ENCODE measurements around the gene RAB40C.

RAB40C gene

GRCh38 chr16:647173-647902 lies 57.5 kb downstream of the RAB40C start:
- Histone ChIP-seq H3K4me1 (ENCODE audit: control insufficient read depth, insufficient read depth, low read length) (peaks cover 70% of the 10 kb centered on the region), H3K9me3 (ENCODE audit: control insufficient read depth, low read length) (no peaks in the 10 kb centered on the region), H3K36me3 (ENCODE audit: control insufficient read depth, insufficient read depth, low read length) (no peaks in the 10 kb centered on the region), H3K9ac (ENCODE audit: low read length) (peak overlapping the region; percentile 81), H3K27me3 (ENCODE audit: control insufficient read depth, insufficient read depth, low read length) (no peaks in the 10 kb centered on the region), H3K4me3 (ENCODE audit: low read length) (no peak overlapping the region)

GRCh38 chr16:648071-648780 lies 58.4 kb downstream of the RAB40C start:
- Histone ChIP-seq H3K36me3 (ENCODE audit: control insufficient read depth, insufficient read depth, low read length) (no peaks in the 10 kb centered on the region), H3K27me3 (ENCODE audit: control insufficient read depth, insufficient read depth, low read length) (no peaks in the 10 kb centered on the region), H3K9me3 (ENCODE audit: control insufficient read depth, low read length) (no peaks in the 10 kb centered on the region), H3K4me1 (ENCODE audit: control insufficient read depth, insufficient read depth, low read length) (peaks cover 61% of the 10 kb centered on the region), H3K4me3 (ENCODE audit: low read length) (peak overlapping the region; percentile 71), H3K9ac (ENCODE audit: low read length) (peak overlapping the region; percentile 81)

- H3K27me3 ChIP-seq (ENCODE audit: control insufficient read depth, insufficient read depth, low read length) = no peaks in the 10 kb centered on the region
- peak within 1 kb of the TSS; percentile 81 for H3K9ac ChIP-seq (ENCODE audit: low read length)
- no peaks in the 10 kb centered on the region for H3K9me3 ChIP-seq (ENCODE audit: control insufficient read depth, low read length)
- peak within 1 kb of the TSS; percentile 71 for H3K4me3 ChIP-seq (ENCODE audit: low read length)
- peaks cover 54% of the 10 kb centered on the region for H3K4me1 ChIP-seq (ENCODE audit: control insufficient read depth, insufficient read depth, low read length)
- H3K36me3 ChIP-seq (ENCODE audit: control insufficient read depth, insufficient read depth, low read length) = no peaks in the 10 kb centered on the region
These were observed 59.1 kb downstream of the RAB40C start, which contains the start of gene WDR90 for GRCh38 chr16:648781-649589. Gene WDR90 (plus strand): TSS chr16:649365. CDS start chr16:649417, 52 bp downstream.

GRCh38 chr16:649631-650030 lies 59.8 kb downstream of the RAB40C start:
- H3K9ac ChIP-seq (ENCODE audit: low read length) = peak overlapping the region; percentile 57
- H3K36me3 ChIP-seq (ENCODE audit: control insufficient read depth, insufficient read depth, low read length) = no peaks in the 10 kb centered on the region
- peak overlapping the region; percentile 71 for H3K4me3 ChIP-seq (ENCODE audit: low read length)
- H3K4me1 ChIP-seq (ENCODE audit: control insufficient read depth, insufficient read depth, low read length) = peaks cover 48% of the 10 kb centered on the region
- no peaks in the 10 kb centered on the region for H3K27me3 ChIP-seq (ENCODE audit: control insufficient read depth, insufficient read depth, low read length)
- no peaks in the 10 kb centered on the region for H3K9me3 ChIP-seq (ENCODE audit: control insufficient read depth, low read length)

- H3K9me3 ChIP-seq (ENCODE audit: control insufficient read depth, low read length) = no peaks in the 10 kb centered on the region
- H3K27me3 ChIP-seq (ENCODE audit: control insufficient read depth, insufficient read depth, low read length) = no peaks in the 10 kb centered on the region
- H3K36me3 ChIP-seq (ENCODE audit: control insufficient read depth, insufficient read depth, low read length) = no peaks in the 10 kb centered on the region
- peaks cover 28% of the 10 kb centered on the region for H3K4me1 ChIP-seq (ENCODE audit: control insufficient read depth, insufficient read depth, low read length)
- no peak overlapping the region for H3K4me3 ChIP-seq (ENCODE audit: low read length)
- H3K9ac ChIP-seq (ENCODE audit: low read length) = no peak overlapping the region
These were observed 62.0 kb downstream of the RAB40C start for GRCh38 chr16:651844-652243.

- Histone ChIP-seq H3K9ac (ENCODE audit: low read length) (no peak overlapping the region), H3K36me3 (ENCODE audit: control insufficient read depth, insufficient read depth, low read length) (no peaks in the 10 kb centered on the region), H3K27me3 (ENCODE audit: control insufficient read depth, insufficient read depth, low read length) (no peaks in the 10 kb centered on the region), H3K4me1 (ENCODE audit: control insufficient read depth, insufficient read depth, low read length) (peaks cover 19% of the 10 kb centered on the region), H3K9me3 (ENCODE audit: control insufficient read depth, low read length) (no peaks in the 10 kb centered on the region), H3K4me3 (ENCODE audit: low read length) (no peak overlapping the region)
These were observed 62.8 kb downstream of the RAB40C start for GRCh38 chr16:652454-653305.

- H3K36me3 ChIP-seq (ENCODE audit: control insufficient read depth, insufficient read depth, low read length) = no peaks in the 10 kb centered on the region
- H3K4me3 ChIP-seq (ENCODE audit: low read length) = no peak overlapping the region
- H3K27me3 ChIP-seq (ENCODE audit: control insufficient read depth, insufficient read depth, low read length) = no peaks in the 10 kb centered on the region
These were observed 64.2 kb downstream of the RAB40C start for GRCh38 chr16:654034-654433.

GRCh38 chr16:657487-657886 lies 67.6 kb downstream of the RAB40C start:
- no peaks in the 10 kb centered on the region for H3K27me3 ChIP-seq (ENCODE audit: control insufficient read depth, insufficient read depth, low read length)
- no peaks in the 10 kb centered on the region for H3K9me3 ChIP-seq (ENCODE audit: control insufficient read depth, low read length)
- peaks cover 15% of the 10 kb centered on the region for H3K4me1 ChIP-seq (ENCODE audit: control insufficient read depth, insufficient read depth, low read length)
- H3K9ac ChIP-seq (ENCODE audit: low read length) = no peak overlapping the region
- no peak overlapping the region for H3K4me3 ChIP-seq (ENCODE audit: low read length)
- H3K36me3 ChIP-seq (ENCODE audit: control insufficient read depth, insufficient read depth, low read length) = no peaks in the 10 kb centered on the region

More at GRCh38 chr16:654034-654433, 64.2 kb downstream of the RAB40C start:
- H3K4me1 ChIP-seq (ENCODE audit: control insufficient read depth, insufficient read depth, low read length) = peaks cover 7% of the 10 kb centered on the region
- H3K9me3 ChIP-seq (ENCODE audit: control insufficient read depth, low read length) = no peaks in the 10 kb centered on the region
- no peak overlapping the region for H3K9ac ChIP-seq (ENCODE audit: low read length)

- peaks cover 15% of the 10 kb centered on the region for H3K4me1 ChIP-seq (ENCODE audit: control insufficient read depth, insufficient read depth, low read length)
- no peak overlapping the region for H3K9ac ChIP-seq (ENCODE audit: low read length)
- H3K9me3 ChIP-seq (ENCODE audit: control insufficient read depth, low read length) = no peaks in the 10 kb centered on the region
- H3K4me3 ChIP-seq (ENCODE audit: low read length) = no peak overlapping the region
- H3K36me3 ChIP-seq (ENCODE audit: control insufficient read depth, insufficient read depth, low read length) = no peaks in the 10 kb centered on the region
- no peaks in the 10 kb centered on the region for H3K27me3 ChIP-seq (ENCODE audit: control insufficient read depth, insufficient read depth, low read length)
These were observed 69.1 kb downstream of the RAB40C start for GRCh38 chr16:658679-659571.

GRCh38 chr16:659618-660017 lies 69.8 kb downstream of the RAB40C start:
- Histone ChIP-seq H3K36me3 (ENCODE audit: control insufficient read depth, insufficient read depth, low read length) (no peaks in the 10 kb centered on the region), H3K4me1 (ENCODE audit: control insufficient read depth, insufficient read depth, low read length) (peaks cover 15% of the 10 kb centered on the region), H3K9ac (ENCODE audit: low read length) (no peak overlapping the region), H3K27me3 (ENCODE audit: control insufficient read depth, insufficient read depth, low read length) (no peaks in the 10 kb centered on the region), H3K4me3 (ENCODE audit: low read length) (no peak overlapping the region), H3K9me3 (ENCODE audit: control insufficient read depth, low read length) (no peaks in the 10 kb centered on the region)

- no peak overlapping the region for H3K9ac ChIP-seq (ENCODE audit: low read length)
- no peaks in the 10 kb centered on the region for H3K27me3 ChIP-seq (ENCODE audit: control insufficient read depth, insufficient read depth, low read length)
- no peaks in the 10 kb centered on the region for H3K9me3 ChIP-seq (ENCODE audit: control insufficient read depth, low read length)
- H3K36me3 ChIP-seq (ENCODE audit: control insufficient read depth, insufficient read depth, low read length) = no peaks in the 10 kb centered on the region
- no peak overlapping the region for H3K4me3 ChIP-seq (ENCODE audit: low read length)
- H3K4me1 ChIP-seq (ENCODE audit: control insufficient read depth, insufficient read depth, low read length) = peaks cover 15% of the 10 kb centered on the region
These were observed 70.2 kb downstream of the RAB40C start for GRCh38 chr16:660132-660458.
